Astrocyte of the spinal cord (primary cell): ENCODE measurements around the gene DUSP1.

Experiments
- DNase-seq: peaks from one replicate; pipeline ENCODE4 v3.0.0; 2011; ENCODE audit warnings: low read depth, low spot score
- H3K4me3 ChIP-seq: 2 replicates; pipeline ENCODE4 v1.5.1; 2011; ENCODE audit warnings: low read depth, mild to moderate bottlenecking, low read length, moderate library complexity
- in situ Hi-C: cut with HindIII; loops from 2 replicates; pipeline ENCODE4 v1.10.0; 2017; ENCODE audit warnings: low sequenced_read_pairs
- TF ChIP-seq, protein P1 (sequence below): IDR thresholded peaks from 2 replicates; pipeline ENCODE4 v1.5.1; 2012; ENCODE audit warnings: low read depth, mild to moderate bottlenecking, low read length, inconsistent platforms

The DUSP1 gene

DNA sequence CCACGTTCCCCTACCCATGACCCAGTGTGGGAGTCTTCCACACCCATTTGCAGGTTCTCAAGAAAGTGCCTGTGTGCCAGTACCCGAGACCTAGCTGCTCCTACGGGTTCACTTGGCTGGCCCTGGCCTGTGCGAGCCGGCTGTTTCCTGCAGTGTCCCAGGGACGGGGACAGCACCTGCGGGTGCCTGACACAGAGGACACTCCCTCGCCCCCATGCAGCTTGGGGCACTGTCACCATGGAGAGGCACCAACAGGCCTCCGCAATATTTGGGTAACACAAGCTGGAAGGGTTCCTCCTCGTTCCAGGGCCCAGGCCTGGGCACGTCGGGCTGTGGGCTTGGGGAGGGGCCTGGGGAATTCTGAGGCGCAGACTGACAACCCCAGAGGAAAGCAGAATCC, 41.4 kb downstream of the DUSP1 start:
- TF ChIP-seq, protein P1, sequence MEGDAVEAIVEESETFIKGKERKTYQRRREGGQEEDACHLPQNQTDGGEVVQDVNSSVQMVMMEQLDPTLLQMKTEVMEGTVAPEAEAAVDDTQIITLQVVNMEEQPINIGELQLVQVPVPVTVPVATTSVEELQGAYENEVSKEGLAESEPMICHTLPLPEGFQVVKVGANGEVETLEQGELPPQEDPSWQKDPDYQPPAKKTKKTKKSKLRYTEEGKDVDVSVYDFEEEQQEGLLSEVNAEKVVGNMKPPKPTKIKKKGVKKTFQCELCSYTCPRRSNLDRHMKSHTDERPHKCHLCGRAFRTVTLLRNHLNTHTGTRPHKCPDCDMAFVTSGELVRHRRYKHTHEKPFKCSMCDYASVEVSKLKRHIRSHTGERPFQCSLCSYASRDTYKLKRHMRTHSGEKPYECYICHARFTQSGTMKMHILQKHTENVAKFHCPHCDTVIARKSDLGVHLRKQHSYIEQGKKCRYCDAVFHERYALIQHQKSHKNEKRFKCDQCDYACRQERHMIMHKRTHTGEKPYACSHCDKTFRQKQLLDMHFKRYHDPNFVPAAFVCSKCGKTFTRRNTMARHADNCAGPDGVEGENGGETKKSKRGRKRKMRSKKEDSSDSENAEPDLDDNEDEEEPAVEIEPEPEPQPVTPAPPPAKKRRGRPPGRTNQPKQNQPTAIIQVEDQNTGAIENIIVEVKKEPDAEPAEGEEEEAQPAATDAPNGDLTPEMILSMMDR = no peak
- no peak for DNase-seq
- in situ Hi-C loops = no loop called here
- H3K4me3 ChIP-seq = no peak overlapping the region

DNA sequence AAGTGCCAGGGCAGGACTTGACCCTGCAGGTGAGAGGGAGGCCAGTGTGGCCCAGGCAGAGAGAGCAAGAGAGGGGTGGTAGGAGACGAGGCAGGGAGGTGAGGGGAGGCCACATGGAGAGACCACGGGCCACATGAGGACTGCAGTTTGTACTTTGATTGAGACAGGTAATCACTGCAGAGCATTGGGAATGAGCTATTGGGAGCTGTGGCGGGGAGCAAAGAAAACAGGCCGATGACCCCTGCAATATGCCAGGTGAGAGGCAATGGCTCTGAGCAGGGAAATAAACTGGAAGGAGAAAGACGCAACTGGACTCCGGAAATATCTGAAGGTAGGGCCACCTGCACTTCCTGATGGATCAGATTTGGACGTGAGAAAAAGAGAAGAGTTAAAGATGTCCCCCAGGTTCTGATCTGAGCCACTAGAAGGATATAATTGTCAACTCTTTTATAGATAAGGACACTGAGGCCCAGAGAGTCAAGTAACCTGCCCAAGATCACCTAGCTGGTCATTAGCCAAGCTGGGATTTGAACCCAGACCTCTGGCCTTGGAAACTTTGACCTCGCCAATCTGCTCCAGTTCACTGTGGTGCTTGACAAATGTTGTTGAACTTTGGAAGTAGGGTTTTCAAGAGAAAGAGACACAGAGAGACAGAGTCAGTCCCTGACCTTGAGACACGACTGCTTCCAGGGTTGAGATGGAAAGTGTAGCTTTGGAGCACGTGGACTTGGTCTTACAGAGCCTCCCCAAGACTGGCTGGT, 42.3 kb downstream of the DUSP1 start:
- in situ Hi-C loops = no loop called here
- DNase-seq = no peak
- H3K4me3 ChIP-seq = no peak overlapping the region
- TF ChIP-seq, protein P1 = no peak

DNA sequence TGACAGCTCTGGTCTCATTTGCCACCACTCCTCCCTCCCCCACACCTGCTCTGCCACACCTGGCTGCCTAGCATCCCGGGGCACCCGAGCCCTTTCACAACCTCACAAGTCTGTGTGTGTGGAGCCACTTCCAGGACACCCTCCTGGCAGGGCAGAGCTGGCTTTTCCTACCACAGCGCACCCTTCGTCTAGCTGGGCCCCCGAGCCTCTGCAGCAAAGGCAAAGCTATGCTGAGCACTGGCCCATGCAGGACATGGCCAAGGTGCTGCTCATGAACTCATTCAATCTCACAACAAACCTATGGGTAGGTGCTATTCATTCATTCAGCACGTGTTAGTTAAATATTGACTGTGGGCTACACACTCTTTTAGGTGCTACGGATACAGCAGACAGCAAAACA, 43.4 kb downstream of the DUSP1 start:
- H3K4me3 ChIP-seq = no peak overlapping the region
- no peak for DNase-seq
- in situ Hi-C loops = no loop called here
- TF ChIP-seq, protein P1 = no peak

DNA sequence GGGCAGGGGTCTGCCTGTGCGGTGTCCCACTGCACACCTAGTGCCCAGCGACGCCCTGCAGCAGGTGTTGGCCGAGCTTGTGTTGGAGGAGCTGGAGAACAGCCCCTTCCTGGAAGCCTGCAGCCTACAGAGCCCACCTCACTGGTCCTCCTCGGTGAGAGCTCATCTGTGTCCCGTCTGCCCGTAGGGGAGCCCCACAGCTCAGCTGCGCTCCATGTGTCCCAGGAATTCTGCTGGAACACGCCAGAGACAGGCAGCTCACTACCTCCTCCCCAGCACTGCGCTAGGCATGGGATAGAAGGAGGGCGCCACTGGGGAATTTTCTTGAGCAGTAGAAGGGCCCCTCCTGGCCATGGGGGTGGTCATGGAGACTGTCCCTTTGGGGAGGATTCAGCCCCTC, 44.0 kb downstream of the DUSP1 start:
- TF ChIP-seq, protein P1 = no peak
- H3K4me3 ChIP-seq = no peak overlapping the region
- in situ Hi-C loops = no loop called here
- DNase-seq = no peak

DNA sequence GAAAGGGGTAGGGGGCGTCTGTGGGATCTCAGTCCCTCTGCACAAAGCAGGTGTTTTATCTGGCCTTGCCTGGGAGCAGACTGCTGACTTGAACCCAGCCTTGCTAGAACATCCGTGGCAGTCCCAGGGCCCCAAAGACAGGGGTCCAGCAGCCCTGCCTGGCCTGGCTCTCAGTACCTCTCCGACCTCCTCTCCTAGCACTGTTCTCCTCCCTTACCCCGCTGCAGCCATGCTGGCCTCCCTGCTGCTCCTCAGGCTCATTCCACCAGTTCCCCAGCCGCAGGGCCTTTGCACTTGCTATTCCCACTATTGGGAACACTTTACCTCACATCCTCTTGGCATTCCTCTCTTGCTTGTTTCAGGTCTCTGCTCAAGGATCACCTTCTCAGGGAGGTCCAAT, 45.2 kb downstream of the DUSP1 start:
- TF ChIP-seq, protein P1 = no peak
- no peak for DNase-seq
- no peak overlapping the region for H3K4me3 ChIP-seq
- in situ Hi-C loops = no loop called here

DNA sequence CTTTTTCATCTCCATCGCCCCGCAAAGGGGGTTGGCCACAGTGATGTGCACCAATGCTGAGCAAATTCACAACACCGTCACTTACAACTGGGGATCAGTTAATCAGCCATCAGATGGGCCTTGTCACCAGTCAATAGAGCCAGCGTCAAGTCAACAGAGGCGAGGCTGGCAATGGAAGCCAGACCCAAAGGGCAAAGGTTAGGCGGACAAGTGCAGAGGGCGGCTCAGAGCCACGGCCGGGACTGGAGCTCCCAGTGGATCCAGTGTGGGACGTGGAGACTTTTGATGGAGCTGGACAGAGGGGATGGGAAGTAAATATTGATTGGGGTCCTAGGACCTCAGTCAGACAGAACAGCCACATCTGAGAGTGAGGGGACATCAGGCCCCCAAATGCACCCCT, 45.7 kb downstream of the DUSP1 start:
- TF ChIP-seq, protein P1 = no peak
- H3K4me3 ChIP-seq = no peak overlapping the region
- in situ Hi-C loops = no loop called here
- DNase-seq = no peak
